DMS153 treated with DMSO at 0.1 percent for 48 hours (cell line): ENCODE data around the gene CSTF2T.
"Not testable (repeated sequence)": the region's sequence is repeated elsewhere in the genome, so short reads cannot be mapped to it uniquely, and the experiment has no call there.

Source experiments
- DNase-seq: peaks from one replicate; lab custom pipeline; 2025; ENCODE audit not compliant: unreplicated experiment; lab: John Stamatoyannopoulos, UW

The CSTF2T gene

DNA sequence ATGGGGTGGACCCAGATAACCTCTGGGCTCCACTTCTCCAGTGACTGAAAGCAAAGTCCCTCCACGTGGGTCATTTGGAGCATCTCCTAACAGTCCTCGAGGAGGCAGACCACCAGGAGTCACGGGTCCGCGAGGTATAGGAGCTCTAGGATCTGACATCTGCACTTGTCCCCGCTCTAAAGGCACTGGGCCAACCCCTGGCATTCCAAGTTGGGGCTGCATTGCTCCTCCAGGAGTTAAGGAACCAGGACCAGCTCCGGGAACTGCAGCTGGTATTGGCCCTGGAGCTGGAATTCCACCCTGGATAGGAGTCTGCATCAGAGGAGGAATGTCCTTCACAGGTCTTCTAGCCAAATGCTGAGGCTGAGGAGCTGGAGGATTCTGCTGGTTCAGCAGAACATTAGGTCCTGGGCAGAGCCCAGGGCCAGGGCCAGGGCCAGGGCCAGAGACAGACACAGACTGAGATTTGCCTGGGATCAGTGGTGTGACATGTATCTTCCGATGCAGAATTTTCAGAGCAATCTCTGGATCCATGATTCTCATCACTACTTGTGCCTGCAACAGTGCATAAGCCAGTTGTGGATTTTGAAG, 827 bp downstream of the CSTF2T start:
- no peak for DNase-seq

- no peak for DNase-seq
Observed at GRCh38 chr10:51696251-51696650, 3.1 kb downstream of the CSTF2T start.

DNA sequence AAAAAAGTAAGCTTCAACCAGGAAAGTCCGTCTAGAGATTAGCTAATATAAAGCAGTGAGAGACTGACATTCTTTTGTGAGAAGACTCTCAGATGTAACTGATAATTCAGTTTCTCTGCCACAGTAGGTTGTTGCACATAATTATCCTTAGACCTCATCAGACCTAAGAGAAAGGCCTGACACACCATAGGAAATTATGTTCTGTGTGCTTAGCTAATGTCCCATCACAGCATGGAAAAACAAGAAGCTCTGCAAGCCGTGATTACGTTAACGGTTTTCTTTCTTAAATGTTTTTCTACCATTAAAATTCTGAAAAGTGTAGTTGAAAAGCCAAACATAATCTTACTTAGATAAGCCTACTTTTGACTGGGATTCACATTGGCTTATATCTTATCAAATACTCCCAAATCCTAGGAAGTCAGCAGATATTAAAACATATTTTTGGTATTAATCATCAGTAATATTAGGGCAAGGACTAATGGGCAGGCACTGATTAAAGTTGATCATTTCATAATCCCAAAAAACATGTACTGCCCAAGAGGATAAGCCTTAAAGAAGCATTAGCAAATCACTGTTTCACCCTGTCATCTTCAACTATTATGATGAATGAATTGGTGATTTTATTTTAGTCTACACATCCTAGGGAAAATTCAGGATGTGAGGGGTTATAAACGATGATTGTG, 5.2 kb downstream of the CSTF2T start:
- DNase-seq = no peak

DNA sequence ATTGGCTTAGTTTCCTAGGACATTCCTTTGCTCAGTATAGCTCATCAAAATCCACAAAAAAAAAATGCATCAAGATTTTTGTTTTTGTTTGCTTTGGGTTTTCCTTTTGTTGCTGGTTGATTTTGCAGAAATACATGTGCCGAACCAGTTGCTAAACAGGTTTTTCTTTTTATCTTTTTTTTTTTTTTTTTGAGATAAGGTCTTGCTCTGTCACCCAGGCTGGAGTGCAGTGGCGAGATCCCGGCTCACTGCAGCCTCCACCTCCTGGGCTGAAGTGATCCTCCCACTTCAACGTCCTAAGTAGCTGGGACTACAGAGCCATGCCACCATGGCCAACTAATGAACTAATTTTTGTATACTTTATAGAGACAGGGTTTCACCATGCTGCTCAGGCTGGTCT, 8.3 kb downstream of the CSTF2T start:
- no peak for DNase-seq

- DNase-seq = no peak
Observed at GRCh38 chr10:51689536-51689935, 9.9 kb downstream of the CSTF2T start.

GRCh38 chr10:51688826-51689225, 10.6 kb downstream of the CSTF2T start:
- DNase-seq = not testable (repeated sequence)

DNA sequence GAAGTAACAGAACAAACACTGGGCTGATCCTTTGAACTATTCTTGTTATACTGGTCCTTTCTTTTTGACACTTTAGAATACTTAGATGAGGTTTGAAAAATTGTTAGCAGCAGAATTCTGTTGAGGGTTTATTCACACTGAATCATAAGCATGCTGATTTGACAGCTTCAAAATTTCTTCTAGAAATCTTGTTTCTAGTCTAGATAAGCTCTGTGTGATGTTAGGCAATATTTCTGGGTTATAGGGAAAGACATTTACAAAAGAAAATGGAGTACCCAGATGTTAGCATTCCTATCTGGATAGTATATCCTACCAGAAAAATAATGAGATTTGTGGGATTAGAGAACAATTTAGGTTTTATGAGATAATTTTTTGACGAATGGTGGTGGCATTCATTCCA, 12.1 kb downstream of the CSTF2T start:
- DNase-seq = no peak

DNA sequence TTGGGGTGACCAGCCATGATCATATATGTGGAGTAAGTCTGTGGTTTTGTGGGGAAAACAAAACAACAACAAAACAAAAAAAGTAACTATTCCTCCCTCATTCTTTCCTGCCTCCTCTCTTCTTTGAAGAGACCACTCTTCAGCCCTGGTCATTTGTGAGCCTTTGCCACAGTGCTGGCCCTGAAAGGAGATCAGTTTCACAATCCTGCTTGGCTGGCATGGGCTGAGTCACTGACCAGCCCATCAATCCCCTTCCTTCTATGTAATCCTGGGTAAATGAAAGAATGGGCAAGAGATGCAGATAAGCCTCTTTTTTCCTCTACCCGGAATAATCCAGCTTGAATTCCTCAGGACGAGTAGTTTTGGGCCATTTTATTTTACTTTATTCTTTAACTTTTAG, 13.6 kb downstream of the CSTF2T start:
- DNase-seq = no peak

DNA sequence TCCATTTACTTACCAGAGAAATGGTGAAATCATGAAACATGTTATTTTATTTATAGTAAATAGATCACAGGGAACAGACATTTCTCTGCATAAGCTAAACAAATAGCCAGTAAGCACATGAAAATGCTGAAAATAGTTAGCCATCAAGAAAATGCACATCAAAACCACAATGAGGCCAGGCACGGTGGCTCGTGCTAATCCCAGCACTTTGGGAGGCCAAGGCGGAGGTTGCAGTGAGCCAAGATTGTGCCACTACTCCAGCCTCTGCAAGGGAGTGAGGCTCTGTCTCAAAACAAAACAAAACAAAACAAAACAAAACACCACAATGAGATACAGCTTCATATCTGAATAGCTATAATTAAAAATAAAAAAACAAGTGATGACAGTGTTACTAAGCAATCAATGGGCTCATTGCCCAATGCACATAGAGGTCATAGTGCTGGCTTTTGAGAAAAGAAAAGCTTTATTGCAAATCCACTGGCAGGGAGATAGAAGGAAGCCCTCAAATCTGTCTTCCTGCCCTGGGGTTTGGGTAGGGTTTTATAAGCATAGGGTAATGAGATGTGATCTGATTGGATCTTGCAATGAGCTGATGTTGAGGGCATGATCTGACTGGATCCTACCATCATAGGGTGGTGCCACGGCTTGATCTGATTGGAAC, 16.2 kb downstream of the CSTF2T start:
- no peak for DNase-seq

- no peak for DNase-seq
Observed at GRCh38 chr10:51679841-51680240, 19.6 kb downstream of the CSTF2T start.

GRCh38 chr10:51675088-51675487, 24.3 kb downstream of the CSTF2T start:
- no peak for DNase-seq

GRCh38 chr10:51672039-51672535, 27.3 kb downstream of the CSTF2T start:
- no peak for DNase-seq

DNA sequence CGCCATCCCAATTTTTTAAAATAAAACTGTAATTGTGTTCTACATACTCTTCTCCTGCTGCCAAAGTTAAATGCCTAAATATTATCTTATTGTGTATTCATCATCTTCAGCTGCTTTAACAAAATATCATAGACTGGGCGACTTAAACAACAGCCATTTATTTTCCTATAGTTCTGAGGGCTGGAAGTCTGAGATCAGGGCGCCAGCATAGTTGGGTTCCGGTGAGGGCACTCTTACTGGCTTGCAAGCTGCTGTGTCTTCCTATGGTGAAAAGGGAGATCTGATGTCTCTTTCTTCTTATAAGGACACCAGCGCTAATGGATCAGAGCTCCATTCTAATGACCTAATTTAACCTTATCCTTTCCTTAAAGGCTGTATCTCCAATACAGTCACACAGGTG, 30.4 kb downstream of the CSTF2T start:
- no peak for DNase-seq

DNA sequence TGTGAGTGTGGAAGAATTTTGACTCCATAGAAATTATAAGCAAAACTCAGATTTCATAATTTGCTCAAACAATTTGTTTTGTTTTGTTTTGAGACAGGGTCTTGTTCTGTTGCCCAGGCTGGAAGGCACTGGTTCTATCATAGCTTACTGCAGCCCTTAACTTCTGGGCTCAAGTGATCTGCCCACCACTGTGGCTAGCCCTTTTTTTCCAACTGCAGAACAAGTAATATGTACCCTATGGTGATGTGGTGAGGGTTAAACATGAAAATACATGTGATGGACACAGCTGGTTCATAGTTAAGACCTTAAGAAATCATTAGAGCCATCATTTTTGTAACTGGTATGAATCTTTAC, 31.1 kb downstream of the CSTF2T start:
- DNase-seq = no peak

DNA sequence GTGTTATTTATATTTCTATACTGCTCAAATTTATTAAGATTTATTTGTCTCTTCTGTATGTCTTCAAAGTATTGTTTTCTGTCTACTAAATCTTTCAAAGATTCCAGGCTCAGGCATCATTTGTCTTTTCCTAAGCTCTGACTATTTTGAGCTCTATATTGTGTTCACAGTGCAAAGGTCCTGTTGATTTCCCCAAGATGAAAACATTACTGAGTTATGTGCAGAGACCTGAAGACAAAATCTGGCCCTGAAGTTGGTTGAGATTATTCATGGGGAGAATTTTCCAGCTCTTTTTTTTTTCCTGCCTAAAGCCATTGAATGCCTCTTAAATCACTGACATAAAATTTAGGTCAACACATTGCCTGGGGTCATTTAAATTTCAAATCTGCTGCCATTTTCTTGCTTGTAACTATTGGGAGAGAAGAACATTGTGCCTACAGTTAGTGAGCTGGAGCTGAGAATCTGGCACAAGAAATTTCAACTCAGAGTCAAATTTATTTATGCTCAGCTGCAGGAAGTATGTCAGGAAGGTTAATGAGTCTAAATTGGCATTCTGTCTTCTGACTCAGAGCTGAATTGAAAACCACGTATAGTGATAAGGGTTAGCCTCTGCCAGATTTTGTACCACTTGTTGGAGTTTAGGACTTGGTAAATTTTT, 31.6 kb downstream of the CSTF2T start:
- no peak for DNase-seq

GRCh38 chr10:51666456-51666855, 32.9 kb downstream of the CSTF2T start:
- no peak for DNase-seq

DNA sequence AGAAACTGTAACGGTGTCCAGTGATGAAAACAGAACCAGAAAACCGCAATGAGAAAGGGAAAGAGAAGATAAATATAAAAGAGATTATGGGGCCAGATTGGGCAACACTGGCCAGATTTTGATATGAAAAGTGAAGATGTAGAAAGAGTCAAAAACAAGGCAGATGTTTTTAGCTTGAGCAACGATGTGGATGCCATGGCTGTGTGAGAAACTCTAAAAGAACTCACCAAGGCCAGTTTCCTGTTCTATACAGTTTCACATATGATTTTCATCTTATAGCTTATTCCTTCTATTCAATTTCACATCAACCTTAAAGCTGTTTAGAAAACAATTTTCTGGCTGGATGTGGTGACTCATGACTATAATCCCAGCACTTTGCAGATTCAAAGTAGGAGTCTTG, 36.3 kb downstream of the CSTF2T start:
- no peak for DNase-seq

- no peak for DNase-seq
Observed at GRCh38 chr10:51659344-51659743, 40.1 kb downstream of the CSTF2T start.

DNA sequence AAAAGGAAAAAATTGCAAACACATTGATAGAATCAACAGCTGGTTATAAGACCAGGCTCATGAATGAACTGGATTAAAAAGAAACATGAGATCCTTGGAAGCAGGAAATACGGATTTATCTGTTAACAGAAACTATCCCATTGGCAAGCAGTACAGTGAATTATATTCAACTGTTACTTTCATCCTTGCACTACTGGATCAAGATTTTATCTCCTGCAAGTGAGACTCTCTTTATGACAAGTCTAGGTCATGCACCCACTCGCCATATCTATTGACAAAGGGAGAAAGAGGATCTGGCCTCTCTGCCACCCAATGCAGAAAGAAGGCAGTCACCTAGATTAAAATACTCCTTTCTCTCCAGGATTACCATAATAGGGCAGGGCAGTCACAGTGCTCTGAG, 41.4 kb downstream of the CSTF2T start:
- no peak for DNase-seq

DNA sequence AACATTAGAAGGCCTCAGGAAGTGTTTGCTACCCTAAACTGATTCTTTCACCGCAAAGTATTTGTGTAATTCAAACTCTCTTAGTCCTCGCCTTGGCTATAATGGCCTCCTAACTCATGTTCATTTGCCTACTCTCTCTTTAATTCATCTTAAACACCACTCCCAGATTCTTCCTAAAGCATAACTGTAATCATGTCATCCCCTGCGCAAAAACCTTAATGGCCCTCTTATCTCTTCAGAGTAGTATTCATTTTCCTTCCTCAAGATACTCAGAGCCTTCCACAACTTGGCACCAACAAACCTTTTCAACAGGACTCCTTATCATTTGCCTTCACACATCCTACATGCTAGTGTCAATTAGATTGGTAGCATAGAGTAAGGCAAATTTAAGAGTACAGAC, 42.9 kb downstream of the CSTF2T start:
- no peak for DNase-seq

- DNase-seq = no peak
Observed at GRCh38 chr10:51654918-51655317, 44.5 kb downstream of the CSTF2T start.

DNA sequence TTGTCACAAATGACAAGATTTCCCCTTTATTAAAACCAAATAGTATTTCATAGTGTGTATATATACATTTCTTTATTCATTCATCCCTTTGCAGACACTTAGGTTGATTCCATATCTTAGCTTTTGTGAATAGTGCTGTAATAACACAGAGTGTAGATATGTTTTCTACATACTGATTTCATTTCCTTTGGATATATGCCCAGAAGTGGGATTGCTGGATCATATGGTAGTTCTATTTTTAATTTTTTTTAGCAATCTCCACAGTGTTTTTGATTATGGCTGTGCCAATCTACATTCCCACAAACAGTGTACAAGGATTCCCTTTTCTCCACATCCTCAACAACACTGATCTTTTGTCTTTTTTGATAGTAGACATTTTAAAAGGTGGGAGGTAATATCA, 46.4 kb downstream of the CSTF2T start:
- DNase-seq = no peak
